Measurements from ENCODE around the gene TMEM221. TPM values are rescaled to one million over a fixed set of nuclear protein-coding genes. Genes with fewer than 3 reads are reported as not detected.
A peak's percentile ranks its signal among the peaks of the same experiment; 100 is the strongest.

The TMEM221 gene
- total RNA-seq, 1 donor from 2014 or later: not detected

DNA sequence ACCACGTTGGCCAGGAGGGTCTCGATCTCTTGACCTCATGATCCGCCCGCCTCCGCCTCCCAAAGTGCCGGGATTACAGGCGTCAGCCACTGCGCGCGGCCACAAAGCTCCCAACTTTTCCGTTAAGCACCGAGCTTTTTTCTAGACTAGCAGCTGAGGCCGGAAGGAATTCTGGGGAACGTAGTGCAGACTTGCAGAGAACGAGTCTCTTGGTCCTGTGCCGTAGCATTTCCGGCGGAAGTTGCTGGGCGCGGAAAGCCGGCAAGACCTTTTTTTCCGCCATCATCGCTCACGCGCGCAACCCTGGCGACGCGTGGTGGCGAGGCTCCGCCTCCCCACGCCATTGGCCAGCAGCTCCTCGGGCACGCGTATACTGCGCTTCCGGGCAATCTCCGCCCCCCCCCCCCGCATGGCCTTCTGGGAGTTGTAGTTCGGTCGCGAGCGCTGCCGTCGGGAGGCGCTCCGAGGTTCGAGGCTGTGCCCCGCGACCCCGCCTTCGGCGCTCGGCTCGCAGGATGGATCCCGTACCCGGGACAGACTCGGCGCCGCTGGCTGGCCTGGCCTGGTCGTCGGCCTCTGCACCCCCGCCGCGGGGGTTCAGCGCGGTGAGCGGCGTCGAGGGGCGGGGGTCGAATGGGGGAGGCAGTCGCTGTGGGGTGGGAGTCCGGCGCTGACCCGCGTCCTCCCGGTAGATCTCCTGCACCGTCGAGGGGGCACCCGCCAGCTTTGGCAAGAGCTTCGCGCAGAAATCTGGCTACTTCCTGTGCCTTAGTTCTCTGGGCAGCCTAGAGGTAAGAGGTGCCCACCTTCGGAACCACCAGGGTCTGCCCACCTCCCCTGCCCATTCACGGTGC is 28.6 kb downstream of the TMEM221 start, which contains the start of gene MVB12A:
Gene MVB12A, plus strand, starts transcription at position 427 of the 854 bp plus-strand sequence. Its CDS starts 89 bp downstream, at position 516.
- no peak for FAIRE-seq
- Histone ChIP-seq H3K36me3 (ENCODE audit: control insufficient read depth, insufficient read depth, low read length) (peaks cover 3% of the 10 kb centered on the region), H3K27me3 (ENCODE audit: control insufficient read depth, insufficient read depth, low read length) (no peaks in the 10 kb centered on the region), H3K4me3 (ENCODE audit: low read depth, low read length) (peak within 1 kb of the TSS; percentile 66)
- TF ChIP-seq, protein P1, sequence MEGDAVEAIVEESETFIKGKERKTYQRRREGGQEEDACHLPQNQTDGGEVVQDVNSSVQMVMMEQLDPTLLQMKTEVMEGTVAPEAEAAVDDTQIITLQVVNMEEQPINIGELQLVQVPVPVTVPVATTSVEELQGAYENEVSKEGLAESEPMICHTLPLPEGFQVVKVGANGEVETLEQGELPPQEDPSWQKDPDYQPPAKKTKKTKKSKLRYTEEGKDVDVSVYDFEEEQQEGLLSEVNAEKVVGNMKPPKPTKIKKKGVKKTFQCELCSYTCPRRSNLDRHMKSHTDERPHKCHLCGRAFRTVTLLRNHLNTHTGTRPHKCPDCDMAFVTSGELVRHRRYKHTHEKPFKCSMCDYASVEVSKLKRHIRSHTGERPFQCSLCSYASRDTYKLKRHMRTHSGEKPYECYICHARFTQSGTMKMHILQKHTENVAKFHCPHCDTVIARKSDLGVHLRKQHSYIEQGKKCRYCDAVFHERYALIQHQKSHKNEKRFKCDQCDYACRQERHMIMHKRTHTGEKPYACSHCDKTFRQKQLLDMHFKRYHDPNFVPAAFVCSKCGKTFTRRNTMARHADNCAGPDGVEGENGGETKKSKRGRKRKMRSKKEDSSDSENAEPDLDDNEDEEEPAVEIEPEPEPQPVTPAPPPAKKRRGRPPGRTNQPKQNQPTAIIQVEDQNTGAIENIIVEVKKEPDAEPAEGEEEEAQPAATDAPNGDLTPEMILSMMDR (IDR thresholded peaks at IDR 0.05; ENCODE audit: insufficient read depth, low read length, severe bottlenecking): no peak
- DNase-seq (ENCODE audit: low read depth): peak; percentile 96

DNA sequence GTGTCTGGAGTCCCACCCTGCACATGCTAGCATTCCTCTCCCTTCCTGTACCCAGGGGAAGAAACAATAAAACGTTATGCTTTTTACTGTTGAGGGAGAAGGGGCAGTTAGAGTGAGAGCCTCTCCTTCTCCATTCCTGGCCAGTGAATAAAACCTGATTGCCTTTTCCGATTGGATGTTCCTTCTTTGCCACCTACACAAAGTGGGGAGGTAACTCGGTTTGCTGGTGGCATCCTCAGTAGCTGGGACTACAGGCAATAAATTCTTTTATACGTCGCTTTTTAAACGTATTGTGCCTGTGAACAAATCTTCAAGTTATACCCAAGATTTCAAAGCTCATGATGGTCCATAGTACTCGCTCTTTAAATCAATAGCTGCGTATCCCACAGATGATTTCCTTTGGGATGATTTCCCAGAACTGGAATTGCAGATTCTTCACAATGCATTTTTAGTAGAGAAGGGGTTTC is 29.3 kb downstream of the TMEM221 start:
- peaks cover 3% of the 10 kb centered on the region for H3K36me3 ChIP-seq (ENCODE audit: control insufficient read depth, insufficient read depth, low read length)
- no peaks in the 10 kb centered on the region for H3K27me3 ChIP-seq (ENCODE audit: control insufficient read depth, insufficient read depth, low read length)
- no peak for DNase-seq (ENCODE audit: low read depth)
- peak overlapping the region; percentile 38 for H3K4me3 ChIP-seq (ENCODE audit: low read depth, low read length)
- FAIRE-seq: no peak
- TF ChIP-seq, protein P1 (IDR thresholded peaks at IDR 0.05; ENCODE audit: insufficient read depth, low read length, severe bottlenecking): no peak

DNA sequence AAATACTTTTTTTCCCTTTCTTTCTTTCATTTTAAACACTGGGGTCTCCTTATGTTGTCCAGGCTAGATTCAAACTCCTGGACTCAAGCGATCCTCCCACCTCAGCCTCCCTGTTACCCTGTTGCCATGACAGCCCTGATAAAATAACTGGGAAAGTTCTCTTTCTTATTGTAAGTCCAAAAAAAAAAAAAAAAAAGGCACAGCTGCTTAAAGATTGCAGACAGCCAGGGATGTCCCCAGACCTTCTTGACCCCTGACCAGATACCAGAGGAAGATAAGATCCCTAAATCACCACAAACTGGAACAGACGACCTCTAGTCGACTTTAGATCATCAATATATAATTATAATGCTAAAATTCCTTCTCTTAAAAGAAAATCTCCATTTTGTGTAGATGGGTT is 29.8 kb downstream of the TMEM221 start:
- DNase-seq (ENCODE audit: low read depth) (no peak), FAIRE-seq (no peak)
- H3K36me3 ChIP-seq (ENCODE audit: control insufficient read depth, insufficient read depth, low read length): peaks cover 2% of the 10 kb centered on the region
- no peaks in the 10 kb centered on the region for H3K27me3 ChIP-seq (ENCODE audit: control insufficient read depth, insufficient read depth, low read length)
- TF ChIP-seq, protein P1 (IDR thresholded peaks at IDR 0.05; ENCODE audit: insufficient read depth, low read length, severe bottlenecking): no peak
- no peak overlapping the region for H3K4me3 ChIP-seq (ENCODE audit: low read depth, low read length)

DNA sequence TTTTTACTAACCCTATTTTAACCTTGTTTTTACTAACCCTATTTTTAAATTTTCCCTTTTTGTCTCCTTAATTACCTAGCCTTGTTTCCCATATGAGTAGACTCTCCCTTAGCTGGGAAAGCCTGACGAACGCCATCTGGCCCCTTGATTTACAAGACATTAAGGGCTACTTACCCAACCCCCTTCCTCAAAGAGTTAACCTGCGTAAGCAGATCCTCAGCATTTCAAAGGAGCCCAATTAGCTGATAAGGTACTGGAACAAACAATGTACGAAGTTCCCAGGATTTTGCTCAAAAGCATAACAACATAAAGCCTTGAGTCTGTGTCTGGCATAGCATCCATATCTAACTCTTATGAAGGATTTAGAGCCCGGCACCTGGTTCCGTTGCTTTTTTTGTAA is 33.3 kb downstream of the TMEM221 start:
- Histone ChIP-seq H3K27me3 (ENCODE audit: control insufficient read depth, insufficient read depth, low read length) (no peaks in the 10 kb centered on the region), H3K36me3 (ENCODE audit: control insufficient read depth, insufficient read depth, low read length) (no peaks in the 10 kb centered on the region), H3K4me3 (ENCODE audit: low read depth, low read length) (no peak overlapping the region)
- TF ChIP-seq, protein P1 (IDR thresholded peaks at IDR 0.05; ENCODE audit: insufficient read depth, low read length, severe bottlenecking): no peak
- FAIRE-seq: no peak
- DNase-seq (ENCODE audit: low read depth): no peak

DNA sequence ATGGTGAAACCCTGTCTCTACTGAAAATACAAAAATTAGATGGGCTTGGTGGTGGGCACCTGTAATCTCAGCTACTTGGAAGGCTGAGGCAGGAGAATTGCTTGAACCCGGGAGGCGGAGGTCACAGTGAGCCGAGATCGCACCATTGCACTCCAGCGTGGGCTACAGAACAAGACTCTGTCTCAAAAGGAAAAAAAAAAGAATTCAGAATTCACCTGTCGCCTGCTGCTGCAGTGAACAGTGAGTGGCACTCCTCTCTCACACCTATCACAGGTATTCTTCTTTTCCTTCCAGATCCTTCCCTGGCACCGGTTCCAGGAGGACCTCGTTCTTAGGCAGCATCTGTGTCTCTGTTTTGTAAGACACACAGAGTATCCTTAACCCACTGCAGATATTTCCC is 34.4 kb downstream of the TMEM221 start:
- TF ChIP-seq, protein P1 (IDR thresholded peaks at IDR 0.05; ENCODE audit: insufficient read depth, low read length, severe bottlenecking): no peak
- H3K27me3 ChIP-seq (ENCODE audit: control insufficient read depth, insufficient read depth, low read length): no peaks in the 10 kb centered on the region
- DNase-seq (ENCODE audit: low read depth): no peak
- FAIRE-seq: no peak
- H3K36me3 ChIP-seq (ENCODE audit: control insufficient read depth, insufficient read depth, low read length): no peaks in the 10 kb centered on the region
- no peak overlapping the region for H3K4me3 ChIP-seq (ENCODE audit: low read depth, low read length)
